IMR-90 (cell line): Measurements from ENCODE around the gene ZNF747. TPM values are rescaled to one million over a fixed set of nuclear protein-coding genes. Genes with fewer than 3 reads are reported as not detected.

Experiments used
- ATAC-seq: fragments of 200-7000 bp; cut with Tn5 transposase; 2 replicates; pipeline ENCODE4 v1.9.1; 2020; ENCODE audit warnings: low read depth, mild to moderate bottlenecking, moderate library complexity
- BruUV-seq: library from RNA; stranded (reverse); fragments of 400-500 nt; replicated peaks from 2 replicates; lab custom pipeline; 2021; lab: Mats Ljungman, UMichigan
- CTCF ChIA-PET: fragments of 300-600 bp; formaldehyde crosslinking; extraction: SDS; loops from one replicate; lab custom pipeline; 2021; ENCODE audit warnings: antibody characterized with exemption; lab: Yijun Ruan, JAX
- POLR2A ChIA-PET: fragments of 300-600 bp; sonication (Branson Sonifier 250); formaldehyde crosslinking; loops from one replicate; lab custom pipeline; 2022; ENCODE audit warnings: antibody characterized with exemption; ENCODE audit not compliant: unreplicated experiment; lab: Charles Lee
- DNase-seq: peaks from one replicate; pipeline ENCODE4 v3.0.0; 2013
- H2AFZ ChIP-seq: replicated peaks from 2 replicates; pipeline ENCODE3; 2013; ENCODE audit warnings: low read length, mild to moderate bottlenecking; ENCODE audit not compliant: poor library complexity
- H2AK5ac ChIP-seq: 2 replicates; pipeline ENCODE4 v1.6.1; 2013; ENCODE audit warnings: low read depth, low read length, inconsistent platforms
- H2AK9ac ChIP-seq: replicated peaks from 2 replicates; pipeline ENCODE3; 2013; ENCODE audit warnings: mild to moderate bottlenecking, low read depth, low read length, moderate library complexity; ENCODE audit not compliant: poor library complexity
- H2BK120ac ChIP-seq: 2 replicates; pipeline ENCODE4 v1.6.1; 2013; ENCODE audit warnings: low read depth, low read length, inconsistent platforms
- H2BK15ac ChIP-seq: 3 replicates; pipeline ENCODE4 v1.6.1; 2013; ENCODE audit warnings: low read depth, low read length, inconsistent platforms
- H2BK20ac ChIP-seq: 2 replicates; pipeline ENCODE4 v1.6.1; 2013; ENCODE audit warnings: low read depth, mild to moderate bottlenecking, inconsistent platforms, low read length, moderate library complexity
- H2BK5ac ChIP-seq: 2 replicates; pipeline ENCODE4 v1.6.1; 2013; ENCODE audit warnings: mild to moderate bottlenecking, low read depth, low read length, inconsistent platforms; ENCODE audit not compliant: poor library complexity, severe bottlenecking
- H3K14ac ChIP-seq: replicated peaks from 2 replicates; pipeline ENCODE4 v1.6.1; 2013; ENCODE audit warnings: low read depth, low read length, inconsistent platforms
- H3K18ac ChIP-seq: 2 replicates; pipeline ENCODE4 v1.6.1; 2013; ENCODE audit warnings: low read depth, low read length, control low read depth
- H3K23ac ChIP-seq: 2 replicates; pipeline ENCODE4 v1.6.1; 2013; ENCODE audit warnings: low read depth, low read length, inconsistent platforms
- H3K27ac ChIP-seq: 2 replicates; pipeline ENCODE4 v1.5.1; 2013; ENCODE audit warnings: mild to moderate bottlenecking, control low read depth, low read length; ENCODE audit not compliant: insufficient read depth
- H3K27me3 ChIP-seq: 2 replicates; pipeline ENCODE4 v1.6.1; 2013; ENCODE audit warnings: low read length; ENCODE audit not compliant: control insufficient read depth, insufficient read depth
- H3K36me3 ChIP-seq: 2 replicates; pipeline ENCODE4 v1.6.1; 2013; ENCODE audit warnings: low read length, mixed read lengths; ENCODE audit not compliant: control insufficient read depth, insufficient read depth
- H3K4ac ChIP-seq: 2 replicates; pipeline ENCODE4 v1.6.1; 2013; ENCODE audit warnings: low read depth, low read length, inconsistent platforms
- H3K4me1 ChIP-seq: 2 replicates; pipeline ENCODE4 v1.6.1; 2013; ENCODE audit warnings: low read length, mixed read lengths; ENCODE audit not compliant: control insufficient read depth, insufficient read depth
- H3K4me2 ChIP-seq: 2 replicates; pipeline ENCODE4 v1.6.1; 2013; ENCODE audit warnings: low read depth, mild to moderate bottlenecking, control low read depth, low read length, moderate library complexity
- H3K4me3 ChIP-seq: 2 replicates; pipeline ENCODE4 v1.5.1; 2013; ENCODE audit warnings: low read depth, mild to moderate bottlenecking, control low read depth, low read length, moderate library complexity; ENCODE audit not compliant: insufficient read depth
- H3K56ac ChIP-seq: 2 replicates; pipeline ENCODE4 v1.6.1; 2013; ENCODE audit warnings: low read length, inconsistent platforms; ENCODE audit not compliant: insufficient read depth; ENCODE audit errors: extremely low read depth
- H3K79me1 ChIP-seq, 2 experiments: 2 replicates each; pipeline ENCODE4 v1.6.1; 2013; ENCODE audit warnings: low read length in 2 of 2, inconsistent platforms in 1 of 2, low read depth in 1 of 2
- H3K9ac ChIP-seq: 2 replicates; pipeline ENCODE4 v1.6.1; 2013; ENCODE audit warnings: low read depth, low read length, control low read depth
- H3K9me1 ChIP-seq: 2 replicates; pipeline ENCODE4 v1.6.1; 2013; ENCODE audit warnings: low read length, inconsistent platforms; ENCODE audit not compliant: insufficient read depth
- H3K9me3 ChIP-seq: 2 replicates; pipeline ENCODE4 v1.6.1; 2013; ENCODE audit warnings: low read length; ENCODE audit not compliant: control insufficient read depth, insufficient read depth
- H4K20me1 ChIP-seq: 2 replicates; pipeline ENCODE4 v1.6.1; 2013; ENCODE audit warnings: low read length, inconsistent platforms; ENCODE audit not compliant: insufficient read depth
- H4K5ac ChIP-seq: 2 replicates; pipeline ENCODE4 v1.6.1; 2013; ENCODE audit warnings: mild to moderate bottlenecking, low read depth, low read length, control low read depth
- H4K8ac ChIP-seq, 2 experiments: 2 replicates each; pipeline ENCODE4 v1.6.1; 2013; ENCODE audit warnings: low read depth in 2 of 2, low read length in 2 of 2, control low read depth in 1 of 2, inconsistent platforms in 1 of 2
- H4K91ac ChIP-seq: 2 replicates; pipeline ENCODE4 v1.6.1; 2013; ENCODE audit warnings: low read depth, low read length, inconsistent platforms; ENCODE audit not compliant: insufficient read depth
- BHLHE40 ChIP-seq: fragments of 150-350 bp; IDR thresholded peaks from 2 replicates; pipeline ENCODE4 v1.6.1; 2016; ENCODE audit warnings: mild to moderate bottlenecking, low read depth, low read length
- CEBPB ChIP-seq: IDR thresholded peaks from 2 replicates; pipeline ENCODE4 v1.6.1; 2012; ENCODE audit warnings: low read depth, low read length, improper control_type of control experiment
- CHD1 ChIP-seq: IDR thresholded peaks from 2 replicates; pipeline ENCODE4 v1.6.1; 2012; ENCODE audit warnings: low read depth, low read length, improper control_type of control experiment
- FOS ChIP-seq: fragments of 150-350 bp; IDR thresholded peaks from 2 replicates; pipeline ENCODE4 v1.6.1; 2016; ENCODE audit warnings: low read depth, low read length
- MAFK ChIP-seq: IDR thresholded peaks from 2 replicates; pipeline ENCODE4 v1.6.1; 2012; ENCODE audit warnings: low read depth, low read length, improper control_type of control experiment
- MAZ ChIP-seq: IDR thresholded peaks from 2 replicates; pipeline ENCODE4 v1.6.1; 2012; ENCODE audit warnings: low read depth, mild to moderate bottlenecking, low read length, improper control_type of control experiment, moderate library complexity, borderline replicate concordance
- MXI1 ChIP-seq: IDR thresholded peaks from 2 replicates; pipeline ENCODE4 v1.6.1; 2012; ENCODE audit warnings: low read depth, mild to moderate bottlenecking, low read length, moderate library complexity, borderline replicate concordance
- NFE2L2 ChIP-seq: fragments of 150-350 bp; IDR thresholded peaks from 2 replicates; pipeline ENCODE4 v1.6.1; 2016; ENCODE audit warnings: low read depth, mild to moderate bottlenecking, low read length
- POLR2A ChIP-seq: IDR thresholded peaks from 2 replicates; pipeline ENCODE4 v1.6.1; 2012; ENCODE audit warnings: mild to moderate bottlenecking, low read depth, low read length
- RCOR1 ChIP-seq: IDR thresholded peaks from 2 replicates; pipeline ENCODE4 v1.6.1; 2012; ENCODE audit warnings: mild to moderate bottlenecking, low read length, improper control_type of control experiment; ENCODE audit not compliant: insufficient replicate concordance
- RFX5 ChIP-seq: IDR thresholded peaks from 2 replicates; pipeline ENCODE4 v1.8.0; 2012; ENCODE audit warnings: low read depth, mild to moderate bottlenecking, low read length, moderate library complexity
- SMC3 ChIP-seq: fragments of 150-350 bp; IDR thresholded peaks from 2 replicates; pipeline ENCODE4 v1.6.1; 2016; ENCODE audit warnings: low read depth, mild to moderate bottlenecking, antibody characterized with exemption, low read length, moderate library complexity
- WGBS, 2 experiments: methylation state at CpG; one replicate each; pipeline versions ENCODE4 v1.1.5 to v1.1.7; 2013; ENCODE audit warnings: missing lambda C conversion rate in 2 of 2; ENCODE audit not compliant: insufficient read length in 1 of 2; ENCODE audit errors: extremely low coverage in 2 of 2; 5-methylcytosine and 5-hydroxymethylcytosine counted together
- dilution Hi-C: fragments of 300-500 bp; cut with HindIII; formaldehyde crosslinking; loops from one replicate; pipeline ENCODE4 v1.14.3; 2018; ENCODE audit warnings: low sequenced_read_pairs; ENCODE audit not compliant: unreplicated experiment
- in situ Hi-C: fragments of 300-500 bp; cut with MboI; formaldehyde crosslinking; loops from 3 replicates; pipeline ENCODE4 v1.14.3; 2019; ENCODE audit warnings: low sequenced_read_pairs, inconsistent platforms, mixed read lengths
- intact Hi-C: fragments of 100-400 bp; cut with micrococcal nuclease; formaldehyde crosslinking; loops from 2 replicates; pipeline ENCODE4 v1.10.0; 2022
- polyA plus RNA-seq, 3 experiments: library from polyadenylated mRNA; depleted of rRNA; stranded (reverse); fragments of >200 nt; gene quantifications; 2 replicates each; pipeline ENCODE4 v1.2.3, GENCODE V29; 2012; ENCODE audit warnings: low replicate concordance in 1 of 3
- total RNA-seq: library from RNA; depleted of rRNA; stranded (reverse); fragments of >200 nt; gene quantifications from 2 replicates; pipeline ENCODE4 v1.2.3, GENCODE V29; 2012
- TF ChIP-seq, protein P1 (sequence below): fragments of 150-350 bp; IDR thresholded peaks from 2 replicates; pipeline ENCODE4 v1.6.1; 2017; ENCODE audit warnings: mild to moderate bottlenecking, antibody characterized with exemption, low read length, low read depth
- TF ChIP-seq, protein P2 (sequence below): conservative IDR thresholded peaks from 2 replicates; pipeline ENCODE4 v1.5.1; 2012; ENCODE audit warnings: mild to moderate bottlenecking, low read depth, low read length, improper control_type of control experiment
- TF ChIP-seq, protein P3 (sequence below): fragments of 150-350 bp; IDR thresholded peaks from 2 replicates; pipeline ENCODE4 v1.6.1; 2016; ENCODE audit warnings: low read depth, mild to moderate bottlenecking, low read length, moderate library complexity, borderline replicate concordance

The ZNF747 gene
- total and polyA plus RNA-seq, 2 of the 4 experiments (the other 2 are of a cell fraction), result 2.0 to 2.9 TPM

DNA sequence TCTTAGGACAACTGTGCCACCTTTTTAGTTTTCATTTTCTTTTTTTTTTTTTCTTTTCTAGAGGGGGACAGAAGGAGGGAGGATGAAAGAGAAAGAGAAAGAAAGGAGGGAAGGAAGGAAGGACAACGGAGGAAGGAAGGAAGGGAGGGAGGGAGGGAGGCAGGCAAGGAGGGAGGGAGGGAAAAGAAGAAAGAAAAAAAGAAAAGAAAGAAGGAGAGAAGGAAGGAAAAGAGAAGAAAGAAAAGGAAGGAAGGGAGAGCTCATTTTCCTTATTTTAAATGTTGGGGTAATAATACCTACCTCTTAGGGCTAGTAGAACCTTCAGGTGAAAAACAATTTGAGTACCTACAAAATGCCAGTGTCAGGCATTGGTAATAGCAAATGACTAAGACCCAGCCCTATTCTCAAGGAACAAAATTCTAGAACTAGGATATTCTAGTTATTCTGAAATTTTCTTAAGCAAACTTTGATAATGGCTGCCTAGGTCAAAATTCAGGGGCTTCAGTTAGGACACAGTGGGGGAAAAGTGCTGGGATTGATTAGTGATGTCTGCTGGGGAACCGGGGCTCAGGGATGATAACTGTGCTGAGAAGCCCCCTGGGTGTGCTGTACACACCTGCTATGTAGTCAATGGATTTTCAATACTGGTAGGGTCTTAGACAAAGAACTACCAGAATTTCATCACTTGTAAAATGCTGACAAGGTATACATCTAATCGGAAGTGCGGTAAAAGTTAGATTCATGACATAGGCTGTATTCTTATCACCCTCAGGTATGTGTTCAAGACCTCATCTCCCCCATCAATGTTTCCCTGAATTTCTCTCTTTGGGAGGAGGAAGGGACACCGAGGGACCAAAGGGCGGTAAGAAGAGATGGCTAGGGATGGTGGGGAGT is 31.0 kb downstream of the ZNF747 start:
- Histone ChIP-seq H2AK5ac (no peak overlapping the region), H3K4me2 (no peak overlapping the region), H3K27me3 (peaks cover 15% of the 10 kb centered on the region), H2BK20ac (no peak overlapping the region), H3K9me1 (no peaks in the 10 kb centered on the region), H4K8ac (no peak overlapping the region), H3K18ac (no peak overlapping the region), H4K5ac (no peak overlapping the region), H3K36me3 (no peaks in the 10 kb centered on the region), H3K9me3 (no peaks in the 10 kb centered on the region), H3K27ac (no peak overlapping the region), H3K56ac (no peak overlapping the region), H3K9ac (no peak overlapping the region), H2BK15ac (no peak overlapping the region), H2BK5ac (no peak overlapping the region), H3K4me3 (no peak overlapping the region), H3K79me1 (no peaks in the 10 kb centered on the region), H2BK120ac (no peak overlapping the region), H2AK9ac (no peak overlapping the region), H3K4ac (no peak overlapping the region), H3K4me1 (no peaks in the 10 kb centered on the region), H4K91ac (no peak overlapping the region), H4K20me1 (no peaks in the 10 kb centered on the region), H3K14ac (no peak overlapping the region), H2AFZ (no peak overlapping the region), H3K23ac (no peak overlapping the region)
- no TSS peak for BruUV-seq
- dilution Hi-C loops, result no loop called here
- in situ Hi-C loops, result no loop called here
- DNase-seq, result no peak
- ChIA-PET POLR2A (interaction anchor here (0.5 to 0.6 kb wide), 2 partner anchors 23 to 24 kb away, joined by 3 to 5 read pairs; no protein-coding TSS in a partner anchor), CTCF (no interaction called here)
- intact Hi-C loops, result no loop called here
- ATAC-seq, result no peak
- WGBS, 2 experiments, result no CpG with 5 or more reads among the region's 6 CpGs
- no peak for TF ChIP-seq CHD1
- TF ChIP-seq, protein P1, sequence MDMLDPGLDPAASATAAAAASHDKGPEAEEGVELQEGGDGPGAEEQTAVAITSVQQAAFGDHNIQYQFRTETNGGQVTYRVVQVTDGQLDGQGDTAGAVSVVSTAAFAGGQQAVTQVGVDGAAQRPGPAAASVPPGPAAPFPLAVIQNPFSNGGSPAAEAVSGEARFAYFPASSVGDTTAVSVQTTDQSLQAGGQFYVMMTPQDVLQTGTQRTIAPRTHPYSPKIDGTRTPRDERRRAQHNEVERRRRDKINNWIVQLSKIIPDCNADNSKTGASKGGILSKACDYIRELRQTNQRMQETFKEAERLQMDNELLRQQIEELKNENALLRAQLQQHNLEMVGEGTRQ, result no peak
- TF ChIP-seq, protein P2, sequence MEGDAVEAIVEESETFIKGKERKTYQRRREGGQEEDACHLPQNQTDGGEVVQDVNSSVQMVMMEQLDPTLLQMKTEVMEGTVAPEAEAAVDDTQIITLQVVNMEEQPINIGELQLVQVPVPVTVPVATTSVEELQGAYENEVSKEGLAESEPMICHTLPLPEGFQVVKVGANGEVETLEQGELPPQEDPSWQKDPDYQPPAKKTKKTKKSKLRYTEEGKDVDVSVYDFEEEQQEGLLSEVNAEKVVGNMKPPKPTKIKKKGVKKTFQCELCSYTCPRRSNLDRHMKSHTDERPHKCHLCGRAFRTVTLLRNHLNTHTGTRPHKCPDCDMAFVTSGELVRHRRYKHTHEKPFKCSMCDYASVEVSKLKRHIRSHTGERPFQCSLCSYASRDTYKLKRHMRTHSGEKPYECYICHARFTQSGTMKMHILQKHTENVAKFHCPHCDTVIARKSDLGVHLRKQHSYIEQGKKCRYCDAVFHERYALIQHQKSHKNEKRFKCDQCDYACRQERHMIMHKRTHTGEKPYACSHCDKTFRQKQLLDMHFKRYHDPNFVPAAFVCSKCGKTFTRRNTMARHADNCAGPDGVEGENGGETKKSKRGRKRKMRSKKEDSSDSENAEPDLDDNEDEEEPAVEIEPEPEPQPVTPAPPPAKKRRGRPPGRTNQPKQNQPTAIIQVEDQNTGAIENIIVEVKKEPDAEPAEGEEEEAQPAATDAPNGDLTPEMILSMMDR, result no peak
- no peak for TF ChIP-seq MXI1
- TF ChIP-seq, protein P3, sequence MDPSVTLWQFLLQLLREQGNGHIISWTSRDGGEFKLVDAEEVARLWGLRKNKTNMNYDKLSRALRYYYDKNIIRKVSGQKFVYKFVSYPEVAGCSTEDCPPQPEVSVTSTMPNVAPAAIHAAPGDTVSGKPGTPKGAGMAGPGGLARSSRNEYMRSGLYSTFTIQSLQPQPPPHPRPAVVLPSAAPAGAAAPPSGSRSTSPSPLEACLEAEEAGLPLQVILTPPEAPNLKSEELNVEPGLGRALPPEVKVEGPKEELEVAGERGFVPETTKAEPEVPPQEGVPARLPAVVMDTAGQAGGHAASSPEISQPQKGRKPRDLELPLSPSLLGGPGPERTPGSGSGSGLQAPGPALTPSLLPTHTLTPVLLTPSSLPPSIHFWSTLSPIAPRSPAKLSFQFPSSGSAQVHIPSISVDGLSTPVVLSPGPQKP, result no peak
- TF ChIP-seq SMC3, result no peak
- TF ChIP-seq NFE2L2, result no peak
- TF ChIP-seq MAZ, result no peak
- TF ChIP-seq RCOR1, result no peak
- TF ChIP-seq FOS, result no peak
- TF ChIP-seq MAFK, result no peak
- TF ChIP-seq BHLHE40, result no peak
- no peak for TF ChIP-seq POLR2A
- no peak for TF ChIP-seq RFX5
- TF ChIP-seq CEBPB, result no peak
